NCI-H1694 (cell line): ENCODE data around the gene TPBGL.
A peak's percentile ranks its signal among the peaks of the same experiment; 100 is the strongest.

Experiments
- DNase-seq: peaks from one replicate; lab custom pipeline; 2025; lab: John Stamatoyannopoulos, UW

TPBGL gene

DNA sequence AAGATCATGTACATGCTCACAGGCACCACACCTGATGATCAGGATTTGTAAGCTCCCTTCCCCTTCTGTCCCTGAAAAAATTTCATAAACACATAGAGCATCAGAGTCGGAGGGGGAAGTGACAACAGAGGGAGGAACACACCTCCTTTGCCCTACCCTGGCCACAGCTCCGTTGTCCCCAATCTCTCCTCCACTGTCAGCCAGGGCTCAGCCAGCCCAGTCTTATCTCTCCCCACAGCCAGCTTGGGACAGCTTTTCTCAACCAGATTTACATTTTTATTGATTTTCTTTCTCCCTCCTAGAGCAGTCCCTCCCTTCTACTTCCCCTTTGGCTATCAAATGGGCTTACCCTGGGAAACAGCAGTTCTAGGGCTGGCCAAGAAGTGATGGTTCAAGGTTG is 32.1 kb upstream of the TPBGL start:
- DNase-seq, result no peak

- no peak for DNase-seq
Measured at GRCh38 chr11:75212411-75212810, 28.2 kb upstream of the TPBGL start.

GRCh38 chr11:75214411-75214821 is 26.2 kb upstream of the TPBGL start:
- no peak for DNase-seq

- DNase-seq, result no peak
Measured at GRCh38 chr11:75214843-75215242, 25.7 kb upstream of the TPBGL start.

DNA sequence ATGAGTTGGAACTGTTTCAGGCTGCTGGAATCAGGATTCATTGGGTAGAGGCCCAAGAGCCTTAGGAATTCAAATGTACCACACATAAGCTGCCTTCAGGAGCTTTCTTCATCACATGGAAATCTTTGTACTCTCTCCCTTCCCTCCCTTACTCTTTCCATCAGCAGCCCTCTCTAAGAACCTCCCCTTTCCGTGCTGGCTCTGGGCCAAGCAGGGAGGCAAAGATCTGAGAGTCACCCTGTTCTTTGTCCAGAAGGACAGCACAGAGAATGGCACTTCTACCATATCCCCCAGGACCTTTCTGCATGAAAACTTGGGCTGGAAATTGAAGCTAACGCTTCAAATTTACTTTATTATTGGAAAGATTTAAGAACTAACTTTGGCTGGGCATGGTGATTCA is 20.7 kb upstream of the TPBGL start:
- no peak for DNase-seq

DNA sequence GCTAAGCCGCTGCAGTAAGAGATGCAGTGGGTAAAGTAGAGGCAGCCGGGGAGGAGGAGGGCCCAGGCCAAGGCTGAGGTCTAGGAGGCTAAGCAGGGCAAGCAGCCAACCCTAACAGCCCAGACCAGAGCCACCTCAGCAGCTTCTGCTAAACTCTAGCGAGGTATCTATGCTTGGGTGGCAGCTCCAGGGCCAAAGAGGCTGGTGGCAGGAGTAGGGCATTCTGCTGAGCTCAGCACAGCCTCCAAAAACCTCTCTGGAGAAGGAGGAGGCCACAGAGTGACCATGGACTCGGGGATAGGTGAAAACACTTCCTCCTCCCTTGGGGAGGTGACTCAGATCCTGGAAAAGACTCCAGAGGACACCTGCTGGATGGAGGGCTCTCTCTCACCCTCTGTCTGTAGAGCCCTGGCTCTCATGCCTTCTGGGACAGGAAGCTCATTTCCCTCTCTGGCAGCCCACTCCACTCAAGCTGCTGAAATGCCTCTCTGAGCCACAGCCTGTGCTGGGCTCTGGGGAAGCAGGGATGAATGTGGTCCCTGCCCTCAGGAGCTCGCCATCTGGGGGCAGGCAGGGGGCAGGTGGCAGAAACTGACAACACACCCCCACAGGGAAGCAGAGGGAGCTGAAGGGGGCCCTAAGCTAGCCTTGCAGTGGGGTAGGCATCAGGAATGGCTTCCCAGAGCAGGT is 16.5 kb upstream of the TPBGL start:
- no peak for DNase-seq

- no peak for DNase-seq
Measured at GRCh38 chr11:75225794-75226193, 14.8 kb upstream of the TPBGL start.

- no peak for DNase-seq
Measured at GRCh38 chr11:75229466-75229865, 11.1 kb upstream of the TPBGL start.

- DNase-seq, result no peak
Measured at GRCh38 chr11:75230621-75231020, 10.0 kb upstream of the TPBGL start.

DNA sequence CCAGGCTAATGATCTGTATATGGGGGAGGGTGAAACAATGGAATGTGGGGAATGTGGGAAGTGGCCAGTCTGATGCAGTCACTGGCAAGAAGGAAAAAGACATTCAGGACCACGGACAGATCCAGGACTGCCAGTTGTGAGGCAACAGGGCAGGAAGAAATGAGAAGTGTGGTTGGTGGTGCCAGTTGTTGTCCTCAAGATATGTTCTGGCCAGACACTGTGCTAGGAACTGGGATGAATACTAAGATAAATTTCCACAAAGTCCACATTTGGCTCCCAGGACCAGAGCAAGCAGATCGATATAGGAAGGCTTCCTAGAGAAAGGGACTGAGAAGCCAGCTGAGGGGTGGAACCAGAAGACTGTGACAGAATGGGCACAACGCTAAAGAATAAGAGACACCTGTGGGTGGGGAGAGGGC is 6.8 kb upstream of the TPBGL start:
- DNase-seq, result no peak

DNA sequence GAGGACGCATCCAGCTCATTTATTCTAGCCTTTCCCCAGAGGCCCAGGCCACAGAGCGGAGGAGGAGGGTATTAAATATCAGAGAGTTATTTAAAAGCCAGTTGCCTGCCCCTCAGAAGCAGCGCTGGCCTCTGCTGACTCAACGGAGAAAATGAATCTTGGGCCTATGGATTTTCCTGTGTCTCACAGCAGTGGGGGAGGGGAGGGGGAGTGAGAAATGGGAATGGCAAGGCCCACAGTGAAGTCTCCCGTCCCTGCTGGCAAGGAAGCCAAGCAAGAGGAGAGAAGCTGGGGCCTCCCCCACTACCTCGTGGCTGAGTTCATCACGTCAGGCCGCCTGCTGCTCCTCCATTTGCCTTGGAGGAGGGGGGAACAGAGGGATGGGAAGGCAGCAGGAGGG is 4.5 kb upstream of the TPBGL start:
- DNase-seq, result no peak

GRCh38 chr11:75237050-75237449 is 3.5 kb upstream of the TPBGL start:
- DNase-seq, result no peak

DNA sequence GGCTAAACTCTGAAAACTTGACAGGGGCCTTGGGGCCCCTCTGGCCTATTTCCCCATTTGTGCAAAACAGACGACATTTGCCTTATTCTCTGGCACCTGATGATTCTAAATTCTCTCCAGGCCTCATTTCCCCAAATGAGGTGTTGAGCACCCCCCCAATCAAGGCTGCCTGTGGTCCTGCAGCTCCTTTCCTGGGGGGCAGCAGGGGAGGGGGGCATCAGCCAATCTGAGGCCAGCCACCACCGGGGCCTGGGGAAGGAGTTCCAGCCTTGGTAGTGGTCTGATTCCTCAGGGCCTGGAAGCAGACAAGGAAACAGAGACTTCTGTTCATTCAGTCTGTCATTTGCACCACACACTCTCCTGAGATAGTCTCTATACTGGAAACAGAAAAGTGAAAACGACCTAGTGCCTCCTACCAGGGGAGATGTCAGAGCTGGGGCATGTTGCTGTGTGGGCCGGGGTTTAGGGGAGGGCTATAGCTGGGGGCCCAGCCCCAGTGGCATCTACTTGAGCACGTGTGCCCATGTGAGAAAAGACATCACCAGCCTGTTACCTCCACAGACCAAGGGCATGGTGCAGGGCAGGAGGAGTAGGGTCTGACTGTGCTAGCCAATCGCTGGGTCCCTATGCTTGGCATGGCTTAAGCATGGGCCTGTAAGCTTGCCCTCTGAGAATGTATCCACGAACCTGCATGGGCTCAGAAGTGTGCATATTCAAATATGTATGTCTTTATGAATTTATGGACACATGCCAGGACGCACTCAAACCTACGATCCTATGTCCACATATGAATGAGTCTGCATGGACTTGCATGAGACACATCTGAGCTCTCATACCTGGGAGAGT is 1.8 kb upstream of the TPBGL start:
- no peak for DNase-seq

DNA sequence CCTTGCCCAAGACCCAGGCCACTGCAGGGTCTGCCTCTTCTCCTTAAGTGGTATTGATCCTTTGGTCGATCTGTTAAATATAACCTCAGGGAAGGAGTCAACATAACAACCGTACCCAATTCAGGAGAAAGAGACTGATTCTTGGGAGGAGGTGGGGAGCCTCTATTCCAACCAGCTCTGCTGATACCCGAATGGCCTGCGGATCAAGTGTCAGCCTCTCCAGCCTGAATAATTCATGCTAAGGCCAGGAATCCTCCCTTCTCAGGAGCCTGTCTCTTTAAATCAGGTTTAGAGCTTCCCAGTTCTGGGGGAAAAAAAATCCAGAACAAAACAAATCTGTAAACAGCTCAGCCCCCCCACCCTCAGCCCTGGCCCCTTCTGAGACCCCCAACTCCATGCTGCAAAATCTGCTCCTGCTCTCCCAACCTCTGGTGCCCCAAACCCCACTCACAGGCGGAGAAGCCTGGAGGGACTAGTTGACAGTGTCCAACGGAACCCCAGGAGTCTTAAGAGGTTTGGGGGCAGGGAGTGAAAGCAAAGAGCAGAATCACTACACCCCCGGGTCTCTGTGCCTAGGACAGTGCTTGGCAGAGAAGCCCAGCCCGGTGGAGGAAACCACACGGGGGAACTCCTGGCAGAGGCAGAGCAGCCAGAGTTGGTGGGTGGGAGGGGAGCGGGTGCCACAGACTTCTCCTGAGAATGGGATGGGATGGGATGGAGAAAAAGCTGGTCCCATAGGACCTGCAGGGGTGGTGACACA is 863 bp upstream of the TPBGL start:
- DNase-seq, result no peak

DNA sequence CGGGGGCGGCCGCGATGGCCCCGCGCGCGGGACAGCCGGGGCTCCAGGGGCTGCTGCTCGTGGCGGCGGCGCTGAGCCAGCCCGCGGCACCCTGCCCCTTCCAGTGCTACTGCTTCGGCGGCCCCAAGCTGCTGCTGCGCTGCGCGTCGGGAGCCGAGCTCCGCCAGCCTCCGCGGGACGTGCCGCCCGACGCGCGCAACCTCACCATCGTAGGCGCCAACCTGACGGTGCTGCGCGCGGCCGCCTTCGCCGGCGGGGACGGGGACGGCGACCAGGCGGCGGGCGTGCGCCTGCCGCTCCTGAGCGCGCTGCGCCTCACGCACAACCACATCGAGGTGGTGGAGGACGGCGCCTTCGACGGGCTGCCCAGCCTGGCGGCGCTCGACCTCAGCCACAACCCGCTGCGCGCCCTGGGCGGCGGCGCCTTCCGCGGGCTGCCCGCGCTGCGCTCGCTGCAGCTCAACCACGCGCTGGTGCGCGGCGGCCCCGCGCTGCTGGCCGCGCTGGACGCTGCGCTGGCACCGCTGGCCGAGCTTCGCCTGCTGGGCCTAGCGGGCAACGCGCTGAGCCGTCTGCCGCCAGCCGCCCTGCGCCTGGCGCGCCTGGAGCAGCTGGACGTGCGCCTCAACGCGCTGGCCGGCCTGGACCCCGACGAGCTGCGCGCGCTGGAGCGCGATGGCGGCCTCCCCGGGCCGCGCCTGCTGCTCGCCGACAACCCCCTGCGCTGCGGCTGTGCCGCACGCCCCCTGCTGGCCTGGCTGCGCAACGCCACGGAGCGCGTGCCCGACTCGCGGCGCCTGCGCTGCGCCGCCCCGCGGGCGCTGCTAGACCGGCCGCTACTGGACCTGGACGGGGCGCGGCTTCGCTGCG is 697 bp downstream of the TPBGL start:
- peak; percentile 37 for DNase-seq

DNA sequence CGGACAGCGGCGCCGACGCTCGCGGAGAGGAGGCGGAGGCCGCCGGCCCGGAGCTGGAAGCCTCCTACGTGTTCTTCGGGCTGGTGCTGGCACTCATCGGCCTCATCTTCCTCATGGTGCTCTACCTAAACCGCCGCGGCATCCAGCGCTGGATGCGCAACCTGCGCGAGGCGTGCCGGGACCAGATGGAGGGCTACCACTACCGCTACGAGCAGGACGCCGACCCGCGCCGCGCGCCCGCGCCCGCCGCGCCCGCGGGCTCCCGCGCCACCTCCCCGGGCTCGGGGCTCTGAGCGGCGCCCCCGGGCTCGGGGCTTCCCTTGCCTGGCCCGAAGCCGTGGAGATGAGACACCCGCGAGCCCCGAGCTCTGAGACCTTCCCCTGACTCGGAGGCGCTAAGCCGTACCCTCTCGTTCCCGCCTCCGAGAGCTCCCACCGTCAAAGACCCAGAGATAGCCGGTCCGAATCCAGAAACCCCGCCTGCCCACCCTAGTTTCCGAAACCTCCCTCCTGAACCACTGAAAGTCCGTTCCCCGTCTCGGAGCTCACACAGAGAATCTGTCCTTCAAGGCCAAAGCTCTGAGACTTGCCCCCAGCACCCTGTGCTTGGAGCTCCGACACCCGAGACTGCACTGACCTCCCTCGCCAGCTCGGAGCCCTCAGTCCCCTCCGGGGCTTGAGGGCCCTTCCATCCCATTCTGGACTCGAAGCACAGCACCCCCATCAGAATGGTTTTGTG is 1.5 kb downstream of the TPBGL start:
- DNase-seq, result no peak

DNA sequence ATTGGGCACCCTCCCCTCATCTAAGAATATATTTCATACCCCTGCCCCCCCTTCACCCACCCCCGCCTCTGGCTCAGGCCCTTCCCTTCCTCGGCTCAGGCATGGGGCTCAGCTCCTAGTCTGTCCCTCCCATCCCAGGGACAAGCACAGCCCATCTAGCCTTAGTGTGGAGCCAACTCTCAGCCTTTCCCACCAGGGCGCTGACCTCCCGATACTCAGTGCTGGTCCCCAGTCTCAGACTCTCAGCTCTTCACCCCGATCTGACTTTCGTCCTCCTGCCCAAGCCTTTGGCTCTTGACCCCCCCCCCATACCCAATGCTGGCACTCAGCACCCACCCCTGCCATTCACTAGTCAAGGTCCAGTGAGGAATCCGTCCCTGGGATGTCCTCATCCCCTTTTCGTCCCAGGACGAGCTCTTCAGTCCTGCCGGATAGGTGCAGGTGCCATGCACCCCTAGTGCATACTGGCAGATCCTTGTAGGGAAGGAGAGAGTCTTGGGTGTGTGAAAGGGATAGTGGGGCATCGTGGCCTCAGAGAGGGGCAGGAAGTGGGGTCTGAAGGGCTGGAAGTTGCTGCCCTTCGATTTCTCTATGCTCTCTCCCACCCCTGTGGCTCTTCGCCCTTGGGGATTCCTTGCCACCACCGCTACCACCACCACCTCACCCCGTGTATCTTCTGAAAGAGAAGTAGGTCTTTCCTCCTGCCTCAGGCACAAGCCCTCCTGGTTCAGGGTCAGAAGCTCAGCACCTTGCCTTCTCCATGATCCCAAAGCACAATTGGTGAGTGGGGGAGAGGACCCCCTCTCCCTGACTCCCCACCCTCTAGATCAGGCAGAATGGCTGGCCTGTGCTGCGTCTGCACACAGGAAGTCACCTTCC is 2.4 kb downstream of the TPBGL start:
- DNase-seq, result no peak

- no peak for DNase-seq
Measured at GRCh38 chr11:75244052-75244814, 3.7 kb downstream of the TPBGL start.

GRCh38 chr11:75245356-75246005 is 4.9 kb downstream of the TPBGL start:
- DNase-seq, result no peak
